CD4-positive, alpha-beta memory T cell (primary cell): ENCODE data around the gene CHMP4B. TPM values are rescaled to one million over a fixed set of nuclear protein-coding genes. Genes with fewer than 3 reads are reported as not detected.

Experiments used
- CTCF ChIA-PET: fragments of 350-600 bp; sonication (Branson Sonifier 250); formaldehyde crosslinking; loops from one replicate; lab custom pipeline; 2021; ENCODE audit warnings: inconsistent platforms; ENCODE audit not compliant: partially characterized antibody; lab: Charles Lee
- POLR2A ChIA-PET: fragments of 350-600 bp; sonication (Branson Sonifier 250); formaldehyde crosslinking; loops from one replicate; lab custom pipeline; 2021; ENCODE audit not compliant: partially characterized antibody; lab: Charles Lee
- DNase-seq, 5 donors: peaks; one replicate each; pipeline versions ENCODE4 v3.0.0 to v3.0.0-alpha.2; 2020 to 2022; ENCODE audit warnings: mixed read lengths in 1 of 5
- H3K27ac ChIP-seq: one replicate; pipeline ENCODE4 v1.7.0; 2013; ENCODE audit warnings: low read depth, low read length
- H3K27me3 ChIP-seq: 2 replicates; pipeline ENCODE4 v1.7.0; 2013; ENCODE audit warnings: mild to moderate bottlenecking, low read length, moderate library complexity; ENCODE audit not compliant: insufficient read depth
- H3K36me3 ChIP-seq: 2 replicates; pipeline ENCODE4 v1.7.0; 2013; ENCODE audit warnings: mild to moderate bottlenecking, low read length, moderate library complexity; ENCODE audit not compliant: insufficient read depth
- H3K4me1 ChIP-seq: 2 replicates; pipeline ENCODE4 v1.7.0; 2013; ENCODE audit warnings: mild to moderate bottlenecking, low read length, moderate library complexity; ENCODE audit not compliant: insufficient read depth
- H3K4me3 ChIP-seq, 2 donors: one replicate each; pipeline ENCODE4 v1.7.0; 2013; ENCODE audit warnings: low read length in 2 of 2, mild to moderate bottlenecking in 1 of 2
- H3K9me3 ChIP-seq, 2 donors: one replicate each; pipeline ENCODE4 v1.7.0; 2013; ENCODE audit warnings: low read length in 2 of 2, control low read depth in 1 of 2; ENCODE audit not compliant: control insufficient read depth in 1 of 2
- H3K27ac Mint-ChIP-seq, 7 donors: one replicate each; pipeline ENCODE4 v1.8.0; 2020 to 2021; ENCODE audit warnings: mixed read lengths in 7 of 7, mild to moderate bottlenecking in 6 of 7, inconsistent platforms in 3 of 7, moderate library complexity in 3 of 7
- H3K27me3 Mint-ChIP-seq, 2 donors: one replicate each; pipeline ENCODE4 v1.8.0; 2020 to 2021; ENCODE audit warnings: mixed read lengths in 2 of 2
- H3K36me3 Mint-ChIP-seq, 2 donors: one replicate each; pipeline ENCODE4 v1.8.0; 2020 to 2021; ENCODE audit warnings: mixed read lengths in 2 of 2, inconsistent platforms in 1 of 2, mild to moderate bottlenecking in 1 of 2
- H3K4me1 Mint-ChIP-seq, 4 donors: one replicate each; pipeline ENCODE4 v1.8.0; 2020 to 2021; ENCODE audit warnings: mixed read lengths in 4 of 4, mild to moderate bottlenecking in 1 of 4
- H3K4me3 Mint-ChIP-seq, 8 donors: one replicate each; pipeline ENCODE4 v1.8.0; 2020 to 2021; ENCODE audit warnings: mixed read lengths in 8 of 8, mild to moderate bottlenecking in 7 of 8, moderate library complexity in 6 of 8, inconsistent platforms in 3 of 8
- H3K9me3 Mint-ChIP-seq, 8 donors: one replicate each; pipeline ENCODE4 v1.8.0; 2020 to 2021; ENCODE audit warnings: mixed read lengths in 8 of 8, mild to moderate bottlenecking in 5 of 8, inconsistent platforms in 3 of 8, moderate library complexity in 1 of 8
- intact Hi-C: fragments of 100-400 bp; cut with micrococcal nuclease; formaldehyde crosslinking; loops from one replicate; pipeline ENCODE4 v1.15.1; 2023
- polyA plus RNA-seq, 2 donors: library from polyadenylated mRNA; unstranded; fragments of 300-500 nt; fragmentation: Illumina TruSeq; gene quantifications; one replicate each; pipeline ENCODE4 v1.2.3, GENCODE V29; 2021
- total RNA-seq, 2 experiments: library from RNA; stranded (reverse); gene quantifications; one replicate each; pipeline ENCODE4 v1.2.3, GENCODE V29; 2021

CHMP4B gene
- total and polyA plus RNA-seq, 4 experiments from 2014 or later: 1.2 to 54.0 (median 29.1) TPM

DNA sequence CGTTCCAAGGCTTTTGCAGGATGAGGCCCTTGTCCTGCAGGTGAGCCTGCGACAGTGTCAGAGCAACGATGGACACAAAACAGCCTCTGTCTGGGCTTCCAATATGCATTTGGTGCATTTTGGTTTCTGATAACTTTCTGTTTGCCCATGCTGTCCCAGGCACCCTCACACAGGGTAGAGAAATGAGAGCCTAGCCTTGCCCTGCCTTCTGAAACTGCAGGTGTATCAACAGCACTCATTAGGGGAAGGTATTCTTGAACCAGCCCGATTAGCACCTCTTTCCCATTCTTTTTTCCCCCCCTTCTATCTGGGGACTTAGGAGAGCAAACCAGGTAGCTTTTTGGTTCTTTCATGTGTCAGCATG lies 30.3 kb downstream of the CHMP4B start:
- Mint-ChIP-seq H3K4me3 (peak overlapping the region in 3 of 8 donors; percentile 13 to 58 (median 29)), H3K9me3 (no peaks in the 10 kb centered on the region), H3K4me1 (peaks cover 74 to 95% (median 86%) of the 10 kb centered on the region in 4 donors), H3K27me3 (no peaks in the 10 kb centered on the region), H3K36me3 (peaks cover 0 to 2% of the 10 kb centered on the region in 2 donors), H3K27ac (peak overlapping the region in 6 of 7 donors; percentile 9 to 76 (median 60))
- H3K4me3 ChIP-seq: no peak overlapping the region
- H3K27me3 ChIP-seq: no peaks in the 10 kb centered on the region
- H3K4me1 ChIP-seq: peaks cover 89% of the 10 kb centered on the region
- no peak for DNase-seq
- H3K36me3 ChIP-seq: no peaks in the 10 kb centered on the region
- no peak overlapping the region for H3K27ac ChIP-seq
- H3K9me3 ChIP-seq: no peaks in the 10 kb centered on the region
- intact Hi-C loops: no loop called here
- ChIA-PET CTCF (interaction anchor here (0.7 to 1.4 kb wide), 4 partner anchors 11 to 75 kb away, joined by 3 to 5 read pairs (median 3); no protein-coding TSS in a partner anchor), POLR2A (interaction anchor here (1.3 to 2.7 kb wide), 3 partner anchors 18 to 271 kb away, joined by 3 to 10 read pairs (median 4); partner anchors contain the start of genes CHMP4B and EIF2S2)

DNA sequence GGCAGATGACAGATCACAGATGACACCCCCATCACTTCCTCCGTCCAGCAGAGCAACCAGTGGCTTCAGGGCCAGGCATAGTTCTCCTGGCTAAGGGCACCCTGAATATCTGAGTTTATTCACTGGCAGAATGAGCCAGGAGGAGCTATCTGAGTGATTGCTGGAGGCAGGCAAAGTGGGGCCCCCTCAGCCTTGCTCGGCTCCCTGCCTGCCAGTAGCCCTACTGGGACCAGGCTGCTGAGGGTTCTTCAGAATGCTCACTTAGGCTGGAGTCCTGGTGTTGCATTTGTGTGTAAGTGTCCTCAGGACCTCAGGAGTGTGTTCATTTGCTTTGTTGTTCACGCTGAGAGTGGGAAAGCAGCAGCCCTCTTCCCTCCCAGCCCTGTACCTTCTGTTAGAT lies 31.2 kb downstream of the CHMP4B start:
- no peak for DNase-seq
- Mint-ChIP-seq H3K4me3 (peak overlapping the region in 2 of 8 donors; percentile 55), H3K36me3 (peaks cover 0 to 4% of the 10 kb centered on the region in 2 donors), H3K9me3 (no peaks in the 10 kb centered on the region), H3K27ac (peak overlapping the region in 5 of 7 donors; percentile 9 to 80 (median 68)), H3K27me3 (no peaks in the 10 kb centered on the region), H3K4me1 (peaks cover 74 to 95% (median 86%) of the 10 kb centered on the region in 4 donors)
- CTCF ChIA-PET: interaction anchor here (1.4 to 1.7 kb wide), 2 partner anchors 10 to 19 kb away, joined by 4 to 5 read pairs; no protein-coding TSS in a partner anchor
- Histone ChIP-seq H3K36me3 (no peaks in the 10 kb centered on the region), H3K27me3 (no peaks in the 10 kb centered on the region), H3K4me3 (no peak overlapping the region), H3K27ac (no peak overlapping the region), H3K4me1 (peaks cover 89% of the 10 kb centered on the region), H3K9me3 (no peaks in the 10 kb centered on the region)
- intact Hi-C loops: no loop called here
- POLR2A ChIA-PET: interaction anchor here (1.2 kb wide), 1 partner anchor 10 kb away, joined by 3 read pairs; no protein-coding TSS in a partner anchor

DNA sequence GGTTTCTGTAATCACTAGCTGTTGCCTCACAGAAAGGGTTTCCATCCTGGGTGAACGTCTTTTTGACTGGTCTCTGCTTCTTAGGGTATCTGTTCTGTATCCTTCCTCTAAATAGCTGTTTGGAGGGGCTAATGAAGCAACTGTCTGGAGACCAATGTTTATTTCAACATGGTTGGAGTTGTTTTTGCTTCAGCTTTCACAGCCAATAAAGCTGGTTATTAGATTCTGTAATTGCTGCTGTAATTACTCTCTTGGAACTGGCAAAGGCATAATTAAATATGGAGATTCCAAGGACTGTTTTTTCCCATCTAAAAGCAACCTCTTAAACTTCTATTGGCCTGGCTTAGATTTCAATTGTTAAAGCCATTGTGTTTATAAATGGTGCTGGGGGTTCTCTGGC lies 31.9 kb downstream of the CHMP4B start:
- peak overlapping the region in 4 of 7 donors; percentile 57 to 80 (median 68) for H3K27ac Mint-ChIP-seq
- CTCF ChIA-PET: interaction anchor here (1.7 kb wide), 1 partner anchor 18 kb away, joined by 4 read pairs; no protein-coding TSS in a partner anchor
- H3K36me3 ChIP-seq: no peaks in the 10 kb centered on the region
- H3K27ac ChIP-seq: no peak overlapping the region
- peak overlapping the region in 4 of 8 donors; percentile 14 to 55 (median 42) for H3K4me3 Mint-ChIP-seq
- H3K36me3 Mint-ChIP-seq: peaks cover 0 to 4% of the 10 kb centered on the region in 2 donors
- DNase-seq: no peak
- POLR2A ChIA-PET: interaction anchor here (1.0 to 1.2 kb wide), 2 partner anchors 9 to 32 kb away, joined by 3 read pairs; partner anchors contain the start of gene CHMP4B
- peaks cover 84% of the 10 kb centered on the region for H3K4me1 ChIP-seq
- H3K9me3 ChIP-seq: no peaks in the 10 kb centered on the region
- intact Hi-C loops: no loop called here
- no peaks in the 10 kb centered on the region for H3K9me3 Mint-ChIP-seq
- no peaks in the 10 kb centered on the region for H3K27me3 ChIP-seq
- no peak overlapping the region for H3K4me3 ChIP-seq
- peaks cover 71 to 93% (median 83%) of the 10 kb centered on the region in 4 donors for H3K4me1 Mint-ChIP-seq
- H3K27me3 Mint-ChIP-seq: no peaks in the 10 kb centered on the region

DNA sequence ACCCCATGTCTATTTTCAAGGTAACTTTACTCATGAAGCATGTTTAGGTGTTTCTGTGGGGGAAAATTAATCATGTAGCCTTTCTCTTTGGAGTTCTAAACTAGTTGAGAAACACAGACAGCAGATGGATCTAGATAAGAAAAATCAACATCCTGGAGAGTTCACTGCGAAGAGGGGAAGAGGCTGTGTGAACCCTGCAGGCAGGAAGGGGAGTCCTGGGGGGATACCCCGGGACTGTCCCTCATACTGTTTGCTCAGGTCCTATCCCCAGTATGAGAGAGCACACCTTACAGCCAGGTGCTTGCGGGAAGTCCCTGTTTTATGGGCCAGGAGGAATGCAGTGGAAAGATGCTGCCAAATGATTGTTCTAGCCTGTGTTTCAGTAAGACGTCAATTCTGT lies 32.7 kb downstream of the CHMP4B start:
- DNase-seq: peak in 3 of 5 donors; percentile 15 to 56 (median 39)
- peaks cover 3 to 11% of the 10 kb centered on the region in 2 donors for H3K36me3 Mint-ChIP-seq
- H3K4me1 ChIP-seq: peaks cover 76% of the 10 kb centered on the region
- H3K27ac ChIP-seq: no peak overlapping the region
- no peak overlapping the region for H3K4me3 ChIP-seq
- peak overlapping the region in 4 of 8 donors; percentile 9 to 55 (median 26) for H3K4me3 Mint-ChIP-seq
- POLR2A ChIA-PET: no interaction called here
- CTCF ChIA-PET: no interaction called here
- H3K27me3 ChIP-seq: no peaks in the 10 kb centered on the region
- H3K4me1 Mint-ChIP-seq: peaks cover 71 to 93% (median 84%) of the 10 kb centered on the region in 4 donors
- H3K36me3 ChIP-seq: no peaks in the 10 kb centered on the region
- H3K27ac Mint-ChIP-seq: peak overlapping the region; percentile 12 to 85 (median 61)
- intact Hi-C loops: no loop called here
- no peaks in the 10 kb centered on the region for H3K9me3 Mint-ChIP-seq
- no peaks in the 10 kb centered on the region for H3K27me3 Mint-ChIP-seq
- H3K9me3 ChIP-seq: no peaks in the 10 kb centered on the region

DNA sequence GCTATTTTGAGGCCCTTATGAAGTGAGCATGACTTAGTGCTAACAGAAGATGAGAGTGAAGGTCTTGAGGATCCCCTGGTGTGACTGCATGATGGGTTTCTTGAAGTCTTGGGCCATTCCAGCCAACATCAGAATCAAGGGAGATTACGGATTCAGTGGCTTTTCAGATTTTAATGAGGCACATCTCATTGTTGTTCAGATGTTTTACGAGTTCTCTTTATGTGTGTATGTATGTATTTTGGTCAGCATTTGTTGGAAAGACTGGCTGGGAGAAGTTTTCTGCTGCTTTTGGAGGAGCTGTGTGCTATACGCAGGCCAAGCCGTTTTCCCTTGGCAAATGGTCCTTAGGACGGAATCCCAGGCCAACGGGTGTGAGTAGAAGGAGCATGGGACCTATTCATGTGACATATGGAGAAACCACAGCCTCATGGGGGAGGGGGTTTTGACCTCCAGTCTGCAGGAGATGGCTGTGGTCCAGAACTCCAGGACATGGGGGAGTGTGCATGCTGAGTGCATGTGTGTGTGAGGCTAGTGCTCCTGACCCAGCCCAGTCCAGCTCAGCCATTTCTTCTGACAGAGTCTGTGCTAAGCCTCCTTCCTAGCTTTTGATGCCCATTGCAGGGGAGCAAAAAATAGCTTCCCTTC lies 35.3 kb downstream of the CHMP4B start:
- Mint-ChIP-seq H3K27ac (peak overlapping the region; percentile 3 to 78 (median 37)), H3K4me1 (peaks cover 58 to 74% (median 67%) of the 10 kb centered on the region in 4 donors), H3K4me3 (no peak overlapping the region), H3K9me3 (no peaks in the 10 kb centered on the region), H3K27me3 (no peaks in the 10 kb centered on the region), H3K36me3 (peaks cover 12 to 31% of the 10 kb centered on the region in 2 donors)
- no peak overlapping the region for H3K4me3 ChIP-seq
- POLR2A ChIA-PET: interaction anchor here (0.9 kb wide), 1 partner anchor 12 kb away, joined by 3 read pairs; no protein-coding TSS in a partner anchor
- H3K27me3 ChIP-seq: no peaks in the 10 kb centered on the region
- CTCF ChIA-PET: interaction anchor here (0.7 to 1.2 kb wide), 3 partner anchors 12 to 69 kb away, joined by 3 to 4 read pairs (median 3); no protein-coding TSS in a partner anchor
- intact Hi-C loops: no loop called here
- H3K4me1 ChIP-seq: peaks cover 51% of the 10 kb centered on the region
- no peaks in the 10 kb centered on the region for H3K9me3 ChIP-seq
- no peak overlapping the region for H3K27ac ChIP-seq
- no peak for DNase-seq
- peaks cover 11% of the 10 kb centered on the region for H3K36me3 ChIP-seq

DNA sequence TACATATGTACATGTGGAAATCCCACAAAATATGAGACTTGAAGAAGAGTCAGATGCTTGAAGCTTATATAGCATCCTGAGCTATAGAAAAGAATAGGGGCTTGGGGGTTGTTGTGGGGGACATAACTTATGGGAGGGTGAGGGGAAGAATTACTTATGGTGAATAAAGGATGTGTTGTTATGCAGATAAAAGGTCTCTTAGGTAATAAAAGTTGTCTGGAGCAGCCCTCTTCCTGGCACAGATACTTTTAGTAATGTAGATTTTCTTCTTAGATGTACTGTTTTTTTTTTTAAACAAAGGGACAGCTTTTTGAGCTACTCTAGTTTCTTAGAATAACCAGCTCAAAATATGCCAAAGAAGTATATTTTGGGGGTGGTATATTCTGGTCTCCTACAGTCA lies 35.9 kb downstream of the CHMP4B start:
- intact Hi-C loops: no loop called here
- DNase-seq: no peak
- Mint-ChIP-seq H3K27ac (peak overlapping the region in 6 of 7 donors; percentile 10 to 78 (median 52)), H3K9me3 (no peaks in the 10 kb centered on the region), H3K4me1 (peaks cover 52 to 74% (median 63%) of the 10 kb centered on the region in 4 donors), H3K4me3 (no peak overlapping the region), H3K27me3 (no peaks in the 10 kb centered on the region), H3K36me3 (peaks cover 13 to 37% of the 10 kb centered on the region in 2 donors)
- H3K4me3 ChIP-seq: no peak overlapping the region
- no peaks in the 10 kb centered on the region for H3K9me3 ChIP-seq
- H3K27ac ChIP-seq: no peak overlapping the region
- CTCF ChIA-PET: interaction anchor here (0.7 to 1.2 kb wide), 3 partner anchors 12 to 68 kb away, joined by 3 to 4 read pairs (median 3); no protein-coding TSS in a partner anchor
- H3K4me1 ChIP-seq: peaks cover 45% of the 10 kb centered on the region
- H3K36me3 ChIP-seq: peaks cover 17% of the 10 kb centered on the region
- no peaks in the 10 kb centered on the region for H3K27me3 ChIP-seq
- POLR2A ChIA-PET: interaction anchor here (0.9 kb wide), 1 partner anchor 12 kb away, joined by 3 read pairs; no protein-coding TSS in a partner anchor

DNA sequence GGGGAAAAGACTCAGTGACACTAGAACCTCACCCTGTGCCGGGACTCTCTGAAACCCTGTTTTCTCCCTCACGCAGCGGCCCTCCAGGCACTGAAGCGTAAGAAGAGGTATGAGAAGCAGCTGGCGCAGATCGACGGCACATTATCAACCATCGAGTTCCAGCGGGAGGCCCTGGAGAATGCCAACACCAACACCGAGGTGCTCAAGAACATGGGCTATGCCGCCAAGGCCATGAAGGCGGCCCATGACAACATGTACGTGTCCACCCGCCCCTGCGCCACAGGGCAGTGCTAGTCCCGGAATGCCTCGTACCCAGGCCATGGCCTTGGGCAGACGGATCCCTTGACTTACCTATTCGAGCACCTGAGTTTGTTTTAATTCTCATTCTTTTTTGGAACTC lies 37.2 kb downstream of the CHMP4B start:
- Histone ChIP-seq H3K4me3 (no peak overlapping the region), H3K27me3 (no peaks in the 10 kb centered on the region), H3K4me1 (peaks cover 38% of the 10 kb centered on the region), H3K36me3 (peaks cover 30% of the 10 kb centered on the region), H3K27ac (no peak overlapping the region), H3K9me3 (no peaks in the 10 kb centered on the region)
- ChIA-PET CTCF (no interaction called here), POLR2A (interaction anchor here (1.2 kb wide), 2 partner anchors 10 to 13 kb away, joined by 3 read pairs; no protein-coding TSS in a partner anchor)
- Mint-ChIP-seq H3K4me3 (no peak overlapping the region), H3K4me1 (peaks cover 47 to 74% (median 61%) of the 10 kb centered on the region in 4 donors), H3K27ac (peak overlapping the region in 4 of 7 donors; percentile 7 to 65 (median 50)), H3K9me3 (no peaks in the 10 kb centered on the region), H3K27me3 (no peaks in the 10 kb centered on the region), H3K36me3 (peaks cover 20 to 51% of the 10 kb centered on the region in 2 donors)
- intact Hi-C loops: no loop called here
- no peak for DNase-seq
